H9 (cell line): ENCODE results near the gene XPR1. TPM values are rescaled to one million over a fixed set of nuclear protein-coding genes. Genes with fewer than 3 reads are reported as not detected.
"Not testable (repeated sequence)": the region's sequence is repeated elsewhere in the genome, so short reads cannot be mapped to it uniquely, and the experiment has no call there.

Experiments
- DNase-seq: peaks from one replicate; pipeline ENCODE4 v3.0.0-alpha.2; 2017
- H2AFZ ChIP-seq: one replicate; pipeline ENCODE4 v1.6.1; 2013; ENCODE audit warnings: mild to moderate bottlenecking, low read length, control low read depth, moderate library complexity
- H2AK5ac ChIP-seq: 2 replicates; pipeline ENCODE4 v1.6.1; 2013; ENCODE audit warnings: low read length, control low read depth, mixed read lengths; ENCODE audit not compliant: insufficient read length
- H2BK120ac ChIP-seq: one replicate; pipeline ENCODE4 v1.6.1; 2013; ENCODE audit warnings: low read depth, mild to moderate bottlenecking, low read length, control low read depth, inconsistent platforms; ENCODE audit not compliant: poor library complexity, severe bottlenecking
- H2BK12ac ChIP-seq: 2 replicates; pipeline ENCODE4 v1.6.1; 2013; ENCODE audit warnings: low read length, control low read depth, mixed read lengths, low read depth; ENCODE audit not compliant: insufficient read length
- H2BK15ac ChIP-seq: 2 replicates; pipeline ENCODE4 v1.6.1; 2013; ENCODE audit warnings: low read depth, low read length, control low read depth
- H2BK20ac ChIP-seq: one replicate; pipeline ENCODE4 v1.6.1; 2013; ENCODE audit warnings: low read depth, mild to moderate bottlenecking, low read length, control low read depth, inconsistent platforms; ENCODE audit not compliant: poor library complexity, severe bottlenecking
- H2BK5ac ChIP-seq: 2 replicates; pipeline ENCODE4 v1.6.1; 2013; ENCODE audit warnings: low read length, control low read depth, mixed read lengths; ENCODE audit not compliant: insufficient read length
- H3K14ac ChIP-seq: 2 replicates; pipeline ENCODE4 v1.6.1; 2013; ENCODE audit warnings: low read length, control low read depth; ENCODE audit not compliant: insufficient read depth
- H3K18ac ChIP-seq: 2 replicates; pipeline ENCODE4 v1.6.1; 2013; ENCODE audit warnings: low read depth, mild to moderate bottlenecking, mixed read lengths, low read length, control low read depth; ENCODE audit not compliant: insufficient read length
- H3K23ac ChIP-seq: 2 replicates; pipeline ENCODE4 v1.6.1; 2013; ENCODE audit warnings: low read length, control low read depth, mixed read lengths, low read depth; ENCODE audit not compliant: insufficient read length
- H3K23me2 ChIP-seq: 2 replicates; pipeline ENCODE4 v1.6.1; 2013; ENCODE audit warnings: low read depth, mild to moderate bottlenecking, mixed read lengths, low read length, control low read depth; ENCODE audit not compliant: insufficient read length, poor library complexity, severe bottlenecking
- H3K27ac ChIP-seq: 2 replicates; pipeline ENCODE4 v1.5.1; 2013; ENCODE audit warnings: low read length, control low read depth, mixed read lengths, low read depth; ENCODE audit not compliant: insufficient read length
- H3K27me3 ChIP-seq: 2 replicates; pipeline ENCODE4 v1.6.1; 2013; ENCODE audit warnings: low read length, control low read depth, inconsistent platforms; ENCODE audit not compliant: insufficient read depth
- H3K4ac ChIP-seq: 2 replicates; pipeline ENCODE4 v1.6.1; 2013; ENCODE audit warnings: low read depth, mild to moderate bottlenecking, control low read depth, inconsistent platforms, low read length, moderate library complexity
- H3K4me1 ChIP-seq: 2 replicates; pipeline ENCODE4 v1.6.1; 2013; ENCODE audit warnings: low read length, control low read depth, inconsistent platforms; ENCODE audit not compliant: insufficient read depth
- H3K4me2 ChIP-seq: 2 replicates; pipeline ENCODE4 v1.6.1; 2013; ENCODE audit warnings: low read length, control low read depth, mixed read lengths; ENCODE audit not compliant: insufficient read length, insufficient read depth
- H3K56ac ChIP-seq: 2 replicates; pipeline ENCODE4 v1.6.1; 2013; ENCODE audit warnings: low read depth, mild to moderate bottlenecking, mixed read lengths, low read length, control low read depth; ENCODE audit not compliant: insufficient read length
- H3K79me1 ChIP-seq: 2 replicates; pipeline ENCODE4 v1.6.1; 2013; ENCODE audit warnings: low read depth, mild to moderate bottlenecking, moderate library complexity, low read length, control low read depth, inconsistent platforms; ENCODE audit not compliant: insufficient read depth, poor library complexity, severe bottlenecking
- H3K79me2 ChIP-seq: 2 replicates; pipeline ENCODE4 v1.6.1; 2013; ENCODE audit warnings: low read length, control low read depth, inconsistent platforms; ENCODE audit not compliant: insufficient read depth
- H3K9ac ChIP-seq: 2 replicates; pipeline ENCODE4 v1.6.1; 2013; ENCODE audit warnings: low read length, control low read depth, mixed read lengths; ENCODE audit not compliant: insufficient read length; ENCODE audit errors: extremely low read depth
- H3K9me3 ChIP-seq: one replicate; pipeline ENCODE4 v1.6.1; 2013; ENCODE audit warnings: low read depth, low read length, inconsistent platforms; ENCODE audit not compliant: control insufficient read depth
- H3T11ph ChIP-seq: one replicate; pipeline ENCODE4 v1.6.1; 2013; ENCODE audit warnings: mild to moderate bottlenecking, low read length, control low read depth, inconsistent platforms
- H4K20me1 ChIP-seq: one replicate; pipeline ENCODE4 v1.6.1; 2013; ENCODE audit not compliant: control insufficient read depth, insufficient read length, insufficient read depth
- H4K5ac ChIP-seq: 2 replicates; pipeline ENCODE4 v1.6.1; 2013; ENCODE audit warnings: low read depth, mild to moderate bottlenecking, mixed read lengths, low read length, control low read depth; ENCODE audit not compliant: insufficient read length
- H4K8ac ChIP-seq: replicated peaks from 2 replicates; pipeline ENCODE4 v1.6.1; 2013; ENCODE audit warnings: low read length, control low read depth, mixed read lengths, low read depth; ENCODE audit not compliant: insufficient read length
- H4K91ac ChIP-seq: 2 replicates; pipeline ENCODE4 v1.6.1; 2013; ENCODE audit warnings: low read depth, mild to moderate bottlenecking, moderate library complexity, mixed read lengths, low read length, control low read depth; ENCODE audit not compliant: insufficient read length
- H3K27ac Mint-ChIP-seq, 3 experiments: 2 replicates in 2 of 3; 3 replicates in 1 of 3; pipeline ENCODE4 v1.8.0; 2020 to 2021; ENCODE audit warnings: mixed read lengths in 3 of 3, mild to moderate bottlenecking in 1 of 3, moderate library complexity in 1 of 3
- H3K27me3 Mint-ChIP-seq: 2 replicates; pipeline ENCODE4 v1.8.0; 2021; ENCODE audit warnings: low read depth, mild to moderate bottlenecking, moderate library complexity, mixed read lengths
- H3K36me3 Mint-ChIP-seq, 3 experiments: 2 replicates in 2 of 3; 3 replicates in 1 of 3; pipeline ENCODE4 v1.8.0; 2020 to 2021; ENCODE audit warnings: low read depth in 3 of 3, mixed read lengths in 3 of 3; ENCODE audit not compliant: insufficient read depth in 1 of 3
- H3K4me1 Mint-ChIP-seq, 2 experiments: 2 replicates each; pipeline ENCODE4 v1.8.0; 2020; ENCODE audit warnings: mixed read lengths in 2 of 2
- H3K4me3 Mint-ChIP-seq, 2 experiments: 2 replicates in 1 of 2; 3 replicates in 1 of 2; pipeline ENCODE4 v1.8.0; 2020 to 2021; ENCODE audit warnings: mild to moderate bottlenecking in 2 of 2, mixed read lengths in 2 of 2, moderate library complexity in 1 of 2
- H3K9me3 Mint-ChIP-seq, 2 experiments: 2 replicates in 1 of 2; 3 replicates in 1 of 2; pipeline ENCODE4 v1.8.0; 2020; ENCODE audit warnings: mild to moderate bottlenecking in 2 of 2, mixed read lengths in 2 of 2, moderate library complexity in 1 of 2
- CTCF ChIP-seq: fragments of 200-600 bp; sonication (generic); conservative IDR thresholded peaks from 3 replicates; pipeline ENCODE4 v1.8.0; 2021; ENCODE audit warnings: antibody characterized with exemption, mild to moderate bottlenecking
- WGBS: extraction: QIAGEN DNeasy Blood & Tissue Kit; methylation state at CpG from one replicate; pipeline ENCODE4 v1.1.7; 2013; ENCODE audit warnings: missing lambda C conversion rate, low lambda C conversion rate, mixed read lengths; ENCODE audit not compliant: insufficient read length; ENCODE audit errors: extremely low coverage; 5-methylcytosine and 5-hydroxymethylcytosine counted together
- total RNA-seq: library from RNA; stranded (reverse); gene quantifications from 2 replicates; pipeline ENCODE4 v1.2.1, GENCODE V29; 2021

The XPR1 gene
- total RNA-seq, 1 experiment from 2014 or later = 34.1 TPM

DNA sequence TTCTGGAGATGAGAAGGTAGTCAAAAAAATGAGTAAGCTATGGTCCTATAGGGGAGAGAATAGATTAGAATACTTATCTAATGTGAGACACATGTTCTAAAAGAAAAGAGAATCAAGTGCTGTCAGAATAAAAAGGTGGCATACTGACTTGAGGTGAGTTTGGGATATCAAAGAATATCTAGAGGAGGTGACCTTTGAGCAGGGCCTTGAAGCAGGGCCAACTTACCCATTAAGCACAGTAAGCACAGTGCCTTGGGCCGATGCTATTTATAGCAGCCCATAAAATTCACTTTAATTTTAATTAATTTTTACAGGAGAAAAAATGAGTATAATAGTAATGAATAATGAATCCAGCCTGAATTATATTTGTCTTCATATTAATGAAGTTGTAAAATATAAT lies 92.2 kb downstream of the XPR1 start:
- H4K8ac ChIP-seq = no peak overlapping the region
- Mint-ChIP-seq H3K4me3 (no peak overlapping the region), H3K36me3 (peaks cover 0 to 4% (median 0%) of the 10 kb centered on the region in 3 experiments; a peak in 4 of 7 replicates), H3K9me3 (peaks cover under 1 to 5% of the 10 kb centered on the region in 2 experiments; a peak in 4 of 5 replicates), H3K4me1 (0 out of 4 replicates have a peak, but pooled peaks cover 0 to 2% of the 10 kb centered on the region in 2 experiments), H3K27me3 (no peaks in the 10 kb centered on the region), H3K27ac (no peak overlapping the region)
- H3K14ac ChIP-seq = no peak overlapping the region
- H2BK15ac ChIP-seq = no peak overlapping the region
- H3K18ac ChIP-seq = no peak overlapping the region
- no peak overlapping the region for H4K91ac ChIP-seq
- H3T11ph ChIP-seq = no peak overlapping the region
- H3K4ac ChIP-seq = no peak overlapping the region
- no peak overlapping the region for H3K23ac ChIP-seq
- no peaks in the 10 kb centered on the region for H3K4me1 ChIP-seq
- no peaks in the 10 kb centered on the region for H3K23me2 ChIP-seq
- DNase-seq = no peak
- H3K79me1 ChIP-seq = no peaks in the 10 kb centered on the region
- no peaks in the 10 kb centered on the region for H3K9me3 ChIP-seq
- H3K79me2 ChIP-seq = no peaks in the 10 kb centered on the region; the same call in 1 of the 2 replicates
- no peak overlapping the region for H2BK120ac ChIP-seq
- H3K4me2 ChIP-seq = no peak overlapping the region
- no peak for TF ChIP-seq CTCF
- no peak overlapping the region for H2BK20ac ChIP-seq
- no peak overlapping the region for H2AFZ ChIP-seq
- no peak overlapping the region for H3K56ac ChIP-seq
- H2BK5ac ChIP-seq = no peak overlapping the region
- H4K20me1 ChIP-seq = no peaks in the 10 kb centered on the region
- no CpG with 5 or more reads among the region's 1 CpG for WGBS
- no peak overlapping the region for H2BK12ac ChIP-seq
- no peak overlapping the region for H3K9ac ChIP-seq
- no peak overlapping the region for H4K5ac ChIP-seq
- H3K27ac ChIP-seq = no peak overlapping the region
- H3K27me3 ChIP-seq = no peaks in the 10 kb centered on the region
- H2AK5ac ChIP-seq = no peak overlapping the region

DNA sequence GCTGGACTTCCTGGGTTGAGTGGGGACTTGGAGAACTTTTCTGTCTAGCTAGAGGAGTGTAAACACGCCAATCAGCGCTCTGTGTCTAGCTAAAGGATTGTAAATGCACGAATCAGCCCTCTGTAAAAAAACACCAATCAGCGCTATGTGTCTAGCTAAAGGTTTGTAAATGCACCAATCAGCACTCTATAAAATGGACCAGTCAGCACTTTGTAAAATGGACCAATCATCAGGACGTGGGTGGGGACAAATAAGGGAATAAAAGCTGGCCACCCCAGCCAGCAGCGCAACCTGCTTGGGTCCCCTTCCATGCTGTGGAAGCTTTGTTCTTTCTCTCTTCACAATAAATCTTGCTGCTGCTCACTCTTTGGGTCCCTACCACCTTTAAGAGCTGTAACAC lies 94.2 kb downstream of the XPR1 start:
- H3K56ac ChIP-seq, H2AFZ ChIP-seq, H2AK5ac ChIP-seq, H3K79me2 ChIP-seq, H4K8ac ChIP-seq, H4K91ac ChIP-seq, H3K9me3 ChIP-seq, H3K9ac ChIP-seq, H3K27ac ChIP-seq, H2BK20ac ChIP-seq, H3K4me2 ChIP-seq, H3K14ac ChIP-seq, H3K18ac ChIP-seq, H3K27me3 ChIP-seq, H3K23me2 ChIP-seq, H3K23ac ChIP-seq, H3K4me1 Mint-ChIP-seq, H2BK12ac ChIP-seq, H3K27me3 Mint-ChIP-seq, H4K20me1 ChIP-seq, DNase-seq, H3K4me1 ChIP-seq, H3K79me1 ChIP-seq, H2BK15ac ChIP-seq, H3K4me3 Mint-ChIP-seq, H4K5ac ChIP-seq, H2BK5ac ChIP-seq, H3T11ph ChIP-seq, H2BK120ac ChIP-seq, H3K4ac ChIP-seq: not testable (repeated sequence)
- Mint-ChIP-seq H3K36me3 (peaks cover 6 to 21% (median 7%) of the 10 kb centered on the region in 3 experiments), H3K9me3 (peaks cover 8 to 19% of the 10 kb centered on the region in 2 experiments), H3K27ac (peak overlapping the region in 2 of 3 experiments; percentile 50 to 96; a peak in 2 of 7 replicates)
- WGBS = no CpG with 5 or more reads among the region's 6 CpGs
